Endothelial cell of umbilical vein (primary cell): ENCODE data around the gene NPPA. TPM values are rescaled to one million over a fixed set of nuclear protein-coding genes. Genes with fewer than 3 reads are reported as not detected.
A peak's percentile ranks its signal among the peaks of the same experiment; 100 is the strongest.

Experiments used
- BruUV-seq: library from RNA; stranded (reverse); fragments of 400-500 nt; replicated peaks from 2 replicates; lab custom pipeline; 2021; lab: Mats Ljungman, UMichigan
- CTCF ChIA-PET: fragments of 300-600, 350-600 bp; sonication (Branson Sonifier 250); formaldehyde crosslinking; loops from one replicate; lab custom pipeline; 2021; ENCODE audit warnings: antibody characterized with exemption, inconsistent platforms; lab: Charles Lee
- POLR2A ChIA-PET: fragments of 300-600, 350-600 bp; sonication (Branson Sonifier 250); formaldehyde crosslinking; loops from one replicate; lab custom pipeline; 2021; ENCODE audit warnings: antibody characterized with exemption, inconsistent platforms; lab: Charles Lee
- DNase-seq: peaks from one replicate; pipeline ENCODE4 v3.0.0-alpha.2; 2011; ENCODE audit warnings: low read depth, low spot score
- FAIRE-seq: peaks from 2 replicates; lab custom pipeline; 2011; peaks lifted over from hg19 to GRCh38; lab: Jason Lieb, UNC
- H2AFZ ChIP-seq: 2 replicates; pipeline ENCODE4 v1.6.0; 2012; ENCODE audit warnings: low read depth, low read length, control low read depth, inconsistent platforms
- H3K27ac ChIP-seq: 2 replicates; pipeline ENCODE4 v1.5.1; 2011; ENCODE audit warnings: low read depth, mild to moderate bottlenecking, control low read depth, low read length, moderate library complexity; ENCODE audit not compliant: insufficient read depth
- H3K27me3 ChIP-seq, 2 experiments: 2 replicates each; pipeline versions ENCODE4 v1.6.0 to v1.6.1; 2011; ENCODE audit warnings: low read length in 2 of 2, mixed read lengths in 1 of 2; ENCODE audit not compliant: control insufficient read depth in 2 of 2, insufficient read depth in 2 of 2
- H3K36me3 ChIP-seq, 2 experiments: 2 replicates in 1 of 2; 3 replicates in 1 of 2; pipeline ENCODE4 v1.5.1; 2011; ENCODE audit warnings: low read length in 2 of 2, mild to moderate bottlenecking in 1 of 2, moderate library complexity in 1 of 2; ENCODE audit not compliant: control insufficient read depth in 2 of 2, insufficient read depth in 2 of 2; ENCODE audit errors: extremely low read depth in 1 of 2
- H3K4me1 ChIP-seq: 3 replicates; pipeline ENCODE4 v1.5.1; 2011; ENCODE audit warnings: mild to moderate bottlenecking, low read length; ENCODE audit not compliant: control insufficient read depth, insufficient read depth; ENCODE audit errors: extremely low read depth
- H3K4me2 ChIP-seq: 2 replicates; pipeline ENCODE4 v1.6.1; 2011; ENCODE audit warnings: low read length, control low read depth, mixed read lengths; ENCODE audit not compliant: insufficient read depth
- H3K4me3 ChIP-seq, 3 experiments: fragments of 200-600 bp in 1 of 3; sonication (generic), shearing (Covaris generic) in 1 of 3; replicated peaks in 1 of 3; 2 replicates each; pipeline ENCODE4 v1.5.1; 2011 to 2016; ENCODE audit warnings: control low read depth in 3 of 3, low read length in 3 of 3, mild to moderate bottlenecking in 2 of 3, inconsistent platforms in 1 of 3, low read depth in 1 of 3, moderate library complexity in 1 of 3; ENCODE audit not compliant: insufficient read depth in 1 of 3
- H3K79me2 ChIP-seq: 2 replicates; pipeline ENCODE4 v1.6.0; 2012; ENCODE audit warnings: low read length, inconsistent platforms; ENCODE audit not compliant: control insufficient read depth, insufficient read depth
- H3K9ac ChIP-seq: replicated peaks from 2 replicates; pipeline ENCODE3; 2011; ENCODE audit warnings: low read length, control low read depth; ENCODE audit not compliant: insufficient read depth; ENCODE audit errors: extremely low read depth
- H3K9me1 ChIP-seq: replicated peaks from 3 replicates; pipeline ENCODE4 v1.6.0; 2011; ENCODE audit warnings: mild to moderate bottlenecking, low read length; ENCODE audit not compliant: control insufficient read depth, insufficient read depth; ENCODE audit errors: extremely low read depth
- H3K9me3 ChIP-seq: replicated peaks from 2 replicates; pipeline ENCODE4 v1.5.1; 2012; ENCODE audit warnings: low read length, inconsistent platforms; ENCODE audit not compliant: control insufficient read depth, insufficient read depth
- H4K20me1 ChIP-seq: replicated peaks from 2 replicates; pipeline ENCODE3; 2011; ENCODE audit warnings: mild to moderate bottlenecking, low read length; ENCODE audit not compliant: control insufficient read depth, insufficient read depth; ENCODE audit errors: extremely low read depth
- EZH2 ChIP-seq: IDR thresholded peaks from 2 replicates; pipeline ENCODE4 v1.6.1; 2012; ENCODE audit warnings: borderline replicate concordance, low read depth, mild to moderate bottlenecking, moderate library complexity, low read length, inconsistent platforms; ENCODE audit not compliant: severe bottlenecking
- FOS ChIP-seq: IDR thresholded peaks from 2 replicates; pipeline ENCODE4 v1.6.1; 2011; ENCODE audit warnings: mild to moderate bottlenecking, low read length, moderate library complexity, borderline replicate concordance; ENCODE audit not compliant: insufficient read depth
- GATA2 ChIP-seq: IDR thresholded peaks from 2 replicates; pipeline ENCODE4 v1.7.0; 2011; ENCODE audit warnings: low read depth, mild to moderate bottlenecking, moderate library complexity, mixed read lengths, low read length; ENCODE audit not compliant: insufficient read length, insufficient read depth
- JUN ChIP-seq: IDR thresholded peaks from 2 replicates; pipeline ENCODE4 v1.6.1; 2011; ENCODE audit warnings: borderline replicate concordance, low read depth; ENCODE audit not compliant: insufficient read length, insufficient read depth
- MYC ChIP-seq: IDR thresholded peaks from one replicate; pipeline ENCODE4 v1.6.1; 2011; ENCODE audit warnings: mild to moderate bottlenecking, low read depth, low read length
- POLR2A ChIP-seq: IDR thresholded peaks from 2 replicates; pipeline ENCODE4 v1.6.1; 2012; ENCODE audit warnings: low read depth, mild to moderate bottlenecking, control low read depth, low read length
- POLR2AphosphoS5 ChIP-seq: IDR thresholded peaks from 2 replicates; pipeline ENCODE4 v1.6.1; 2012; ENCODE audit warnings: low read depth, mild to moderate bottlenecking, control low read depth, low read length, moderate library complexity; ENCODE audit not compliant: insufficient read depth
- dilution Hi-C: fragments of 300-500 bp; cut with MboI; formaldehyde crosslinking; loops from one replicate; pipeline ENCODE4 v1.15.0; 2019; ENCODE audit warnings: low sequenced_read_pairs; ENCODE audit not compliant: extremely low pct_ligation_motif_present
- intact Hi-C: fragments of 100-400 bp; cut with micrococcal nuclease; formaldehyde crosslinking; loops from one replicate; pipeline ENCODE4 v1.10.0; 2022
- polyA plus RNA-seq, 4 experiments: library from polyadenylated mRNA; depleted of rRNA in 3 of 4; stranded (reverse) in 3 of 4; unstranded in 1 of 4; fragments of >200 nt; gene quantifications; 2 replicates each; pipeline versions ENCODE4 v1.2.1 to v1.2.3, GENCODE V29; 2011 to 2012; ENCODE audit warnings: missing spikeins in 1 of 4
- total RNA-seq: library from RNA; stranded (reverse); gene quantifications from 2 replicates; pipeline ENCODE4 v1.2.3, GENCODE V29; 2021
- TF ChIP-seq, protein P1 (sequence below): IDR thresholded peaks from 2 replicates; pipeline ENCODE4 v1.6.1; 2011; ENCODE audit not compliant: insufficient read depth, insufficient read length
- TF ChIP-seq, protein P2 (sequence below), 2 donors: IDR thresholded peaks; 1 replicate in 1 of 2; 2 replicates in 1 of 2; pipeline ENCODE4 v1.5.1; 2011; ENCODE audit warnings: low read length in 2 of 2, mild to moderate bottlenecking in 2 of 2, moderate library complexity in 2 of 2, control low read depth in 1 of 2, inconsistent platforms in 1 of 2, low read depth in 1 of 2; ENCODE audit not compliant: insufficient read depth in 1 of 2; ENCODE audit errors: extremely low read depth in 1 of 2

The NPPA gene
- total and polyA plus RNA-seq, 2 donors (not counting 3 experiments of a cell fraction or from before 2014, with no cell fraction given): not detected

DNA sequence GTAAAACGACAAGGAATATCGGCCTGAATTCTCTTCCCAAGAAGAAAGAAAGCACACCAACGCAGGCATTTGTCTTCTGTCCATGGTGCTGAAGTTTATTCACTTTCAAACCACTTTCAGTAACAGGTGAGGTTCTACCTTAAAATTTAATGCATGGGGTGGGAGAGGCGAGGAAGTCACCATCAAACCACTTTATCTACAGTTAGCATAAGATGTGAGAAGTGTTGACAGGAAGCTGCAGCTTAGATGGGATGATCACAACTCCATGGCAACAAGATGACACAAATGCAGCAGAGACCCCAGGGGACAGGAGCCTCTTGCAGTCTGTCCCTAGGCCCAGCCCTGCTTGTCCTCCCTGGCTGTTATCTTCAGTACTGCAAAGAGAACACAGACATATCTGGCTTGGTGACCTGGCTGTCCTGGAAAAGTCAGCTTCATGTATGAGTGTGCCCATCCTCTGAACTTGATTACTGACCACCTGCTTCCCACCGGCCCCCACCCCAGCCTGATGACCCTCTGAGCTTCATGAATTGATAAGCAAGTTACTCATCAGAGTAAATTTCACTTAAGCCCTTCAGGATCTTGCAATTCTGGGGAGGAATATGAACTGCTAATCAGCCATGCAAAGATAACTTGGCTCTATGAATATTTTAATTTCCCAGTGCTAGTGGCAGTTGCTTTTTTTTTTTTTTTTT, 1.8 kb downstream of the NPPA start:
- DNase-seq (peak; percentile 20), FAIRE-seq (peak; percentile 33)
- H3K4me1 ChIP-seq: peaks cover 7% of the 10 kb centered on the region
- BruUV-seq: no TSS peak
- CTCF ChIA-PET: interaction anchor here (1.0 to 1.5 kb wide), 3 partner anchors 7 to 62 kb away, joined by 3 read pairs; no protein-coding TSS in a partner anchor
- no peak overlapping the region for H3K9ac ChIP-seq
- TF ChIP-seq FOS (no peak), GATA2 (no peak), JUN (no peak), POLR2AphosphoS5 (no peak), EZH2 (no peak), POLR2A (no peak), MYC (no peak)
- TF ChIP-seq, protein P1, sequence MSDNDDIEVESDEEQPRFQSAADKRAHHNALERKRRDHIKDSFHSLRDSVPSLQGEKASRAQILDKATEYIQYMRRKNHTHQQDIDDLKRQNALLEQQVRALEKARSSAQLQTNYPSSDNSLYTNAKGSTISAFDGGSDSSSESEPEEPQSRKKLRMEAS: no peak
- TF ChIP-seq, protein P2, sequence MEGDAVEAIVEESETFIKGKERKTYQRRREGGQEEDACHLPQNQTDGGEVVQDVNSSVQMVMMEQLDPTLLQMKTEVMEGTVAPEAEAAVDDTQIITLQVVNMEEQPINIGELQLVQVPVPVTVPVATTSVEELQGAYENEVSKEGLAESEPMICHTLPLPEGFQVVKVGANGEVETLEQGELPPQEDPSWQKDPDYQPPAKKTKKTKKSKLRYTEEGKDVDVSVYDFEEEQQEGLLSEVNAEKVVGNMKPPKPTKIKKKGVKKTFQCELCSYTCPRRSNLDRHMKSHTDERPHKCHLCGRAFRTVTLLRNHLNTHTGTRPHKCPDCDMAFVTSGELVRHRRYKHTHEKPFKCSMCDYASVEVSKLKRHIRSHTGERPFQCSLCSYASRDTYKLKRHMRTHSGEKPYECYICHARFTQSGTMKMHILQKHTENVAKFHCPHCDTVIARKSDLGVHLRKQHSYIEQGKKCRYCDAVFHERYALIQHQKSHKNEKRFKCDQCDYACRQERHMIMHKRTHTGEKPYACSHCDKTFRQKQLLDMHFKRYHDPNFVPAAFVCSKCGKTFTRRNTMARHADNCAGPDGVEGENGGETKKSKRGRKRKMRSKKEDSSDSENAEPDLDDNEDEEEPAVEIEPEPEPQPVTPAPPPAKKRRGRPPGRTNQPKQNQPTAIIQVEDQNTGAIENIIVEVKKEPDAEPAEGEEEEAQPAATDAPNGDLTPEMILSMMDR (IDR thresholded peaks at IDR 0.05; ENCODE audit: extremely low read depth in 1 of 2, insufficient read depth in 1 of 2, low read depth in 1 of 2, low read length in 2 of 2): no peak
- no peak overlapping the region for H3K4me3 ChIP-seq
- no peaks in the 10 kb centered on the region for H4K20me1 ChIP-seq
- no peak overlapping the region for H2AFZ ChIP-seq
- H3K27ac ChIP-seq: no peak overlapping the region
- peaks cover 8 to 27% of the 10 kb centered on the region in 2 experiments for H3K36me3 ChIP-seq
- H3K9me3 ChIP-seq: no peaks in the 10 kb centered on the region
- no peak overlapping the region for H3K4me2 ChIP-seq
- POLR2A ChIA-PET: interaction anchor here (0.7 kb wide), 1 partner anchor 572 kb away, joined by 4 read pairs; no protein-coding TSS in a partner anchor
- dilution Hi-C loops: no loop called here
- intact Hi-C loops: loop anchor here (1.0 kb wide), 1 partner anchor 14 kb away; no protein-coding TSS in a partner anchor
- no peaks in the 10 kb centered on the region for H3K9me1 ChIP-seq
- H3K79me2 ChIP-seq: no peaks in the 10 kb centered on the region
- no peaks in the 10 kb centered on the region for H3K27me3 ChIP-seq
